ENCODE results near the gene FAM234B. TPM values are rescaled to one million over a fixed set of nuclear protein-coding genes. Genes with fewer than 3 reads are reported as not detected.
A peak's percentile ranks its signal among the peaks of the same experiment; 100 is the strongest.

The FAM234B gene
- total RNA-seq, 2 donors from 2014 or later = 7.2 to 10.1 TPM

- no peaks in the 10 kb centered on the region for H3K9me3 Mint-ChIP-seq
- H3K4me3 Mint-ChIP-seq = peak overlapping the region; percentile 91
- peaks cover 8 to 12% of the 10 kb centered on the region in 2 donors for H3K27me3 Mint-ChIP-seq
- DNase-seq (ENCODE audit: low spot score) = no peak
- ATAC-seq = no peak
- H3K27ac Mint-ChIP-seq = peak overlapping the region; percentile 64 to 66
- peaks cover 23 to 33% of the 10 kb centered on the region in 2 donors for H3K4me1 Mint-ChIP-seq (ENCODE audit: low read depth in 2 of 2)
- no peaks in the 10 kb centered on the region for H3K36me3 Mint-ChIP-seq
Observed at GRCh38 chr12:13002301-13003097, 41.7 kb upstream of the FAM234B start.

- ATAC-seq = no peak
Observed at GRCh38 chr12:13004361-13004760, 39.8 kb upstream of the FAM234B start.

DNA sequence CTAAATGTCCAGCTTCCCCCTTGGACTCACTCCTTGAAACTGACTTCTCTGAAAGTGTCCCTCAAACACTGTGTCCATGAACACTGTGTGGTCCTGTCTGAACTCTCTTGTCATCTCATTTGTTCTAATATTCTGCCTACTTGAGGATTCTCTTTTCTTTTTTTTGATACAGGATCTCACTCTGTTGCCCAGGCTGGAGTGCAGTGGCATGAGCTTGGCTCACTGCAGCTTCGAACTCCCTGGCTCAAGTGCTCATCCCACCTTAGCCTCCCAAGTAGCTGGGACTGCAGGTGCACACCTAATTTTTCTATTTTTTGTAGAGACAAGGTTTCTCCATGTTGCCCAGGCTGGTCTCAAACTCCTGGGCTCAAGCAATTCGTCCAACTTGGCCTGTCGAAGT is 39.2 kb upstream of the FAM234B start:
- no peak overlapping the region for H3K4me3 Mint-ChIP-seq
- peaks cover 11 to 15% of the 10 kb centered on the region in 2 donors for H3K4me1 Mint-ChIP-seq (ENCODE audit: low read depth in 2 of 2)
- H3K27ac Mint-ChIP-seq = no peak overlapping the region

More at GRCh38 chr12:13004361-13004760, 39.8 kb upstream of the FAM234B start:
- Mint-ChIP-seq H3K4me3 (no peak overlapping the region), H3K4me1 (ENCODE audit: low read depth in 2 of 2) (peaks cover 14 to 22% of the 10 kb centered on the region in 2 donors), H3K27ac (no peak overlapping the region), H3K36me3 (no peaks in the 10 kb centered on the region), H3K27me3 (peaks cover 8 to 12% of the 10 kb centered on the region in 2 donors), H3K9me3 (no peaks in the 10 kb centered on the region)
- DNase-seq (ENCODE audit: low spot score) = no peak

GRCh38 chr12:13005649-13006048 is 38.5 kb upstream of the FAM234B start:
- H3K4me3 Mint-ChIP-seq = no peak overlapping the region
- no peak overlapping the region for H3K27ac Mint-ChIP-seq
- no peak for DNase-seq (ENCODE audit: low spot score)
- H3K27me3 Mint-ChIP-seq = peaks cover 8 to 12% of the 10 kb centered on the region in 2 donors
- H3K9me3 Mint-ChIP-seq = no peaks in the 10 kb centered on the region
- H3K36me3 Mint-ChIP-seq = no peaks in the 10 kb centered on the region
- H3K4me1 Mint-ChIP-seq (ENCODE audit: low read depth in 2 of 2) = peaks cover 9 to 13% of the 10 kb centered on the region in 2 donors
- ATAC-seq = no peak

More for the DNA sequence above, 39.2 kb upstream of the FAM234B start:
- ATAC-seq = no peak
- DNase-seq (ENCODE audit: low spot score) = no peak
- Mint-ChIP-seq H3K36me3 (no peaks in the 10 kb centered on the region), H3K9me3 (no peaks in the 10 kb centered on the region), H3K27me3 (peaks cover 8 to 12% of the 10 kb centered on the region in 2 donors)

- Mint-ChIP-seq H3K27me3 (peaks cover 15 to 16% of the 10 kb centered on the region in 2 donors), H3K4me3 (no peak overlapping the region), H3K4me1 (ENCODE audit: low read depth in 2 of 2) (no peaks in the 10 kb centered on the region), H3K36me3 (no peaks in the 10 kb centered on the region), H3K9me3 (no peaks in the 10 kb centered on the region), H3K27ac (no peak overlapping the region)
- DNase-seq (ENCODE audit: low spot score) = no peak
- no peak for ATAC-seq
Observed at GRCh38 chr12:13007496-13008233, 36.5 kb upstream of the FAM234B start.

- Mint-ChIP-seq H3K9me3 (no peaks in the 10 kb centered on the region), H3K4me3 (no peak overlapping the region), H3K27me3 (peaks cover 11 to 16% of the 10 kb centered on the region in 2 donors), H3K36me3 (no peaks in the 10 kb centered on the region), H3K27ac (no peak overlapping the region), H3K4me1 (ENCODE audit: low read depth in 2 of 2) (no peaks in the 10 kb centered on the region)
- no peak for ATAC-seq
- DNase-seq (ENCODE audit: low spot score) = no peak
Observed at GRCh38 chr12:13008741-13009380, 35.3 kb upstream of the FAM234B start.

DNA sequence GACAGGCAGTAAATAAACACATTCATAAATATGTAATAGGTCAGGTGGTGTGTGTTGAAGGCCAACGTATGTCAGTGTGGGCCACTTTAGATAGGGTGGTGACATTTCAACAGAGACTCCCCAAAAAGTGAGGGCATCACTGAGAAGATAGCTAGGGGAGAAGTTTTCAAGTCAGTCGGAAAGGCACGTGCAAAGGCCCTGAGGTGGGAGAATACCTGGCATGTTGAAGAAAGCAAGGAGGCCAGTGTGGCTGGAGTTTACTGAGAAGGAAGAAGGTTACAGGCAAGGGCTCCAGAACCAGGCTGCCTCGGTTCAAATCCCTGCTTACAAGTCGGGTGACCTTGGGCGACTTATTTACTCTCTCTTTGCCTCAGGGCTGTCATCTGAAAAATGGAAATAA is 33.1 kb upstream of the FAM234B start:
- DNase-seq (ENCODE audit: low spot score) = no peak
- ATAC-seq = no peak
- Mint-ChIP-seq H3K27me3 (peaks cover 12 to 20% of the 10 kb centered on the region in 2 donors), H3K36me3 (no peaks in the 10 kb centered on the region), H3K27ac (no peak overlapping the region), H3K9me3 (no peaks in the 10 kb centered on the region), H3K4me3 (no peak overlapping the region), H3K4me1 (ENCODE audit: low read depth in 2 of 2) (no peaks in the 10 kb centered on the region)

DNA sequence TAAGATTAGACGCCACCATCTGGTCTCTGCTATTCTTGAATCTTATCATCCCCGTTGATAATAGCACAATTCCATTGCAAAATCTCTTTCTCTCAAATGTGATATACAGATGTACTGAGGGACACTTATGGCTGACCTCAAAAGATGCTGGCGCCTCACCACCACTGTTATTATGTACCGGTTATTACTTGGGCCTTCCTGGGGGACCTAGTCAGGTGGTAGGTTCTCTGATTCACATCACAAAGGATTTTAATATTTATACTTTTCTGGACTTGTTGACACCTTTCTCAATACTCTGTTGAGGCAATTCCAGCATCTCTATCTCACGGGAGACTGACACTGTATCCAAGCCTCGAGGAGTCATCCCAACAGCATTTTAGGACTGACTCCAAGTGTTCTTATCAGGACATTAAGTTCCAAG is 21.3 kb upstream of the FAM234B start:
- no peak overlapping the region for H3K27ac Mint-ChIP-seq

DNA sequence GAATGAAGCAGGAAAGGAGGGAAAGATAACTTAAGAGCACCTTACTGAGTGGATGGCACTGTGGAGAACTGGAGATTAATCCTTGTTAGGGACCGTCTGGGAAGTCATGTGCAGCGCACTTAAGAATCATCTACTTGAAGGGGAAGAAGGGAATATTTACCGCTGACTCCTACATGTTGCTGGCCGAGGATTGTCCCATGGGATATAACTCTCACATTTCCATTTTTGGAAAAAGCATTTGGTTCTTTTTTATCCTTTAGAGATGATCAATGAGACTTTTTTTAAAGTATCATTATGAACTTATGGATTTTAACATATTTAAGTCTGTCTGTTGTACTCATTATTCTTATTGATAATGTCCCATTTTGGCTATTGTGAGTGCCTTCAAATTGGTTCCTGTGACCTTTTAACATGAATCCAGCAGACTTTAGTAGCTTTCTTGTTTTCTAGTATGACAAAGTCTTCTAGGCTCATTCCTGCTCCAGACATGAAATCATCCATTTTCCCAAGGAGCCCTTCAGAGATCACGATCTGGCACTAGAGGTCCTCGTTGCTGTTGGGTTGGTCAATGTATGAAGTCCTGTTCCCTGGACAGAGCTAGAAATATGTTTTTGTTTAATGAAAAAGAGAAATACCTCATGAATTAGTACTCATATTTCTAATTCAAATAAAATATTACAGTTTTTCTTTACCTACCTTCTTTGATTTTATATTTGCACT is 20.2 kb upstream of the FAM234B start:
- DNase-seq (ENCODE audit: low spot score) (no peak), ATAC-seq (no peak)
- H3K27me3 Mint-ChIP-seq = peaks cover 10 to 25% of the 10 kb centered on the region in 2 donors
- H3K9me3 Mint-ChIP-seq = no peaks in the 10 kb centered on the region
- no peak overlapping the region for H3K4me3 Mint-ChIP-seq
- H3K4me1 Mint-ChIP-seq (ENCODE audit: low read depth in 2 of 2) = no peaks in the 10 kb centered on the region
- no peaks in the 10 kb centered on the region for H3K36me3 Mint-ChIP-seq
- no peak overlapping the region for H3K27ac Mint-ChIP-seq

More for the DNA sequence above, 21.3 kb upstream of the FAM234B start:
- Mint-ChIP-seq H3K27me3 (peaks cover 13 to 34% of the 10 kb centered on the region in 2 donors), H3K4me1 (ENCODE audit: low read depth in 2 of 2) (no peaks in the 10 kb centered on the region), H3K36me3 (no peaks in the 10 kb centered on the region), H3K9me3 (no peaks in the 10 kb centered on the region), H3K4me3 (no peak overlapping the region)
- ATAC-seq = no peak
- DNase-seq (ENCODE audit: low spot score) = no peak

DNA sequence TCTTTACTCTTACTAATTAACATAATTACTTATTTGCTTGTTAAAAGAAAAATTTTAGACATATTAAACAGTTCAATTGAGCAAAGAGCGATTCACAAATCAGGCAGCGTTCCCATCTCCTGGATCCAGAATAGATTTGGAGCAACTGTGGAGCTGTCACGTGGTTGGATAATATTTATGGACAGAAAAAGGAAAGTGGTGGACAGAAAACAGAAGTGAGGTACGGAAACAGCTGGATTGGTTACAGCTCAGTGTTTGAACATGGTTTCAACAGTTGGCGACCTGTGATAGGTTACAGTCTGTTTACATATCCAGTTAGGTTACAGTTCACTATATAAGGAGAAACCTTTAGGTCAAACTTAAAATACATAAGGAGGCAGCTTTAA is 19.7 kb upstream of the FAM234B start:
- DNase-seq (ENCODE audit: low spot score) = no peak
- Mint-ChIP-seq H3K27me3 (peaks cover 10 to 23% of the 10 kb centered on the region in 2 donors), H3K9me3 (no peaks in the 10 kb centered on the region), H3K4me3 (no peak overlapping the region), H3K36me3 (no peaks in the 10 kb centered on the region), H3K4me1 (ENCODE audit: low read depth in 2 of 2) (no peaks in the 10 kb centered on the region), H3K27ac (no peak overlapping the region)
- no peak for ATAC-seq

DNA sequence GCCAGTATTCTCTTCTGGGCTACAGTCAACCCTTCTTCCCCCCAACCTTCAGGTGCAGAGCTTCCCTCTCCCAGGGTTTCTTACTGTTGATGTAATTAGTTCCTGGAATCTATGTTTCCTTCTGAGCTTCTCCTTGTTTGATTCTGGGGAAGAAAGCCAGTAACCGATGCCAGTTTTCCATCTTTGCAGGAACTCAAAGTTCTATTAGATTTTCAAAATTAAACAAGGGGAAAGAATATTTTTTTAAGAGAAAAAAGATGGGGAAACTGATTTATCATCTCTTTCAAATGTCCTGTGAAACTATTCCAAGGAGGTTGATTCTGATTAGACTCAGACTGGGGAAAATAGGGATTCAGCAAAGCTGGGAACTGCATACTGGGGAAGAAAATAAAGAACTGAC is 17.9 kb upstream of the FAM234B start:
- DNase-seq (ENCODE audit: low spot score) = no peak
- Mint-ChIP-seq H3K36me3 (no peaks in the 10 kb centered on the region), H3K9me3 (no peaks in the 10 kb centered on the region), H3K27ac (no peak overlapping the region), H3K4me1 (ENCODE audit: low read depth in 2 of 2) (no peaks in the 10 kb centered on the region), H3K4me3 (no peak overlapping the region), H3K27me3 (peaks cover 8 to 22% of the 10 kb centered on the region in 2 donors)
- no peak for ATAC-seq

- no peak overlapping the region for H3K27ac Mint-ChIP-seq
- peaks cover 8 to 22% of the 10 kb centered on the region in 2 donors for H3K27me3 Mint-ChIP-seq
- no peak overlapping the region for H3K4me3 Mint-ChIP-seq
- DNase-seq (ENCODE audit: low spot score) = no peak
- no peaks in the 10 kb centered on the region for H3K36me3 Mint-ChIP-seq
- ATAC-seq = no peak
- H3K4me1 Mint-ChIP-seq (ENCODE audit: low read depth in 2 of 2) = no peaks in the 10 kb centered on the region
- H3K9me3 Mint-ChIP-seq = no peaks in the 10 kb centered on the region
Observed at GRCh38 chr12:13027032-13027431, 17.1 kb upstream of the FAM234B start.

DNA sequence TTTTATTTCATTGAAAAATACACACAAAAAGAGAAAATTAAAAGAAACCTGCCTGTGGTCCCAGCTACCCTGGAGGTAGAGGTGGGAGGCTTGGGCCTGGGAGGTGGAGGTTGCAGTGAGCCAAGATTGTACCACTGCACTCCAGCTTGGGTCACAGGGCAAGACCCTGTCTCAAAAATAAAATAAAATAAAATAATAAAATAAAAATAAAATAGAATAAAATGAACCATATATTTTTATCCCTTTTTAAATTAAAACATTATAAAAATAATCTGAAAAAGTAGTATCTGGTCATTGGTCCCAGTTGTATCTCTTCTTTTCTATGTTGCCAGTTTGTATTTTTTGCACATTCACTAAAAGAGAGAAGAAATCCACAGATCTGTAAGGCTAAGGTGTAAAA is 16.7 kb upstream of the FAM234B start:
- ATAC-seq (no peak), DNase-seq (ENCODE audit: low spot score) (no peak)
- H3K27me3 Mint-ChIP-seq = peaks cover 8 to 22% of the 10 kb centered on the region in 2 donors
- H3K4me3 Mint-ChIP-seq = no peak overlapping the region
- H3K27ac Mint-ChIP-seq = no peak overlapping the region
- no peaks in the 10 kb centered on the region for H3K36me3 Mint-ChIP-seq
- no peaks in the 10 kb centered on the region for H3K4me1 Mint-ChIP-seq (ENCODE audit: low read depth in 2 of 2)
- H3K9me3 Mint-ChIP-seq = no peaks in the 10 kb centered on the region

All from natural killer cell treated with Interleukin-12 subunit alpha and Interleukin-12 subunit beta and Interleukin-15 and Interleukin-18, amount 100 ng/mL, for 72 hours (primary cell).